ENCODE measurements around the gene N4BP2.

N4BP2 gene

DNA sequence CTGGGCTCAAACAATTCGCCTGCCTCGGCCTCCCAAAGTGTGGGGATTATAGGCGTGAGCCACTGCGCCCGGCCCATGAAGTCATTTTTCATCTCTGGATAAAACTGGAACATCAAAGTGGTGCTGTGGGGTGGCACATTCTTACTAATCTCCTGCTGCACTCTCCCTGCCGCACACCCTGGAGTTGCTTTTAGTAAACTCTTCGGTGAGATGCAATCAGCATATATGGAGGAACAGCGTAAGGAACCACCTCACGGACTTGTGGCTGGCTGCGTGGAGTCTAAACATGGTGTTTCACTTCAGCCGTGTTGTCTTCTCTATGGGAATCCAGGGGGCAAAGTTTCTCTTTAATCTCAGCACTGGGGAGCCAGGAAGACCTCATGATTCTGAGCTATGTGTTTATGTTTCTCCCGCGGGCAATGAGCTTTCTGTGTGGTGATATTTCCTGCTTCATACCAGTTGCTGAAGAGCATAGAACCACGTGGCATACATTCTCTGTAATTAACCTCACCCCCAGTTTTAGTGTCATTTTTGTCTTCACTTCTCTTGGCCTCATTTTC is 138.0 kb downstream of the N4BP2 start:
- no peak for DNase-seq

DNA sequence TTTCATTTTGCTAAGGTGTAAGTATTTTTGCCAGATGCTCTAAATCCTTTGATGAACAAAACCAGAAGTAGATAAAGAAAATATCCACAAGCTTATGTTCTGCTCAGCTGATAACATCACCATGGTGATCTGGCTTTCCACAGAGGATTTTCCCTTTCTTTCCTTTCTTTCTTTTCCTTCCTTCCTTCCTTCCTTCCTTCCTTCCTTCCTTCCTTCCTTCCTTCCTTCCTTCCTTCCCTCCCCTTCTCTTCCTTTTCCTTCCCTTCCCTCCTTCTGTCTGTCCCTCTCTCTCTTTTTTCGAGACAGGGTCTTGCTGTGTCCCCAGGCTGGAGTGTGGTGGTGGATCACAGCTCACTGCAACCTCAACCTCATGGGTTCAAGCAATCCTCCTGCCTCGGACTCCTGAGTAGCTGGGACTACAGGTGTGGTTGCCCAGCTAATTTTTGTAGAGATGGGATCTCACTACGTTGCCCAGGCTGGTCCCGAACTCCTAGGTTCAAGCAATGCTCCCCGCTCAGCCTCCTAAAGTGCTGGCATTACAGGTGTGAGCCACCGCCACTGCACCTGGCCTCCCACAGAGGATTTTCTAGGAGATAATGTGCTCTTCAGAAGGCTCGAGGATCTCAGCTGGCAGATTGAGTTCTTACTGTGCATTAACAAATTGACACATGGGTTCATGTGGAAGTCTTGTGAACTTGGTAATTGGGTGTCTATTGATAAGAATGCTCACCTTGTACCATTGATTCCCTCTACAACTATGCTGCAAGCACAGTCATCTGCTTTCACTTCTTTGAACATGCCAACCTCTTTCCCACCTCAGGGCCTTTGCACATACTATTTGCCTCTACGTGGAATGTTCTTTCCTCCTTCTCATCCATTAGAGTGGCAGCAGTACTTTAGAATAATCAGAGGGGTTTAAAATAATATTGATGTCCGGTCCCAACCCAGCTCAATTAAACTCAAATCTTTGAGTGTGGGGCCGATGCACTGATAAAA is 138.8 kb downstream of the N4BP2 start:
- DNase-seq = no peak

DNA sequence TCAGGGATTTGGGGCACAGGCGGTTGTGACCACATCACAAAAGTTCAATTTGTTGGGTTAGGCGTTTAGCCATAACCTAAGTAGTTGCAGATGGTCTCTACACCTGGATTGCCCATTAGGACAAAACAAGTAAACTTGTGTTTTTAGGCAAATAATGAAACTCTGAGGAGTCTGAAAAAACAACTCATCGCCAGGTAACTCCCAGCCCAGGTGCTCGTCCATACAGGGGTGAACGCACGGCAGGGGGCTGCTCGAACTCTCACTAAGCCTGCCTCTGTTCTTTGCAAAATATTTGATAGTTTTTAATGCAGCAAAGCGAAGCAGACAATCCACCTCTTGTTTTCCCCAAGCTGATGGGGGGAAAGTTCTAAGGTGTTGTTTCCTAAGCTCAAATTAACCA is 139.6 kb downstream of the N4BP2 start:
- no peak for DNase-seq

DNA sequence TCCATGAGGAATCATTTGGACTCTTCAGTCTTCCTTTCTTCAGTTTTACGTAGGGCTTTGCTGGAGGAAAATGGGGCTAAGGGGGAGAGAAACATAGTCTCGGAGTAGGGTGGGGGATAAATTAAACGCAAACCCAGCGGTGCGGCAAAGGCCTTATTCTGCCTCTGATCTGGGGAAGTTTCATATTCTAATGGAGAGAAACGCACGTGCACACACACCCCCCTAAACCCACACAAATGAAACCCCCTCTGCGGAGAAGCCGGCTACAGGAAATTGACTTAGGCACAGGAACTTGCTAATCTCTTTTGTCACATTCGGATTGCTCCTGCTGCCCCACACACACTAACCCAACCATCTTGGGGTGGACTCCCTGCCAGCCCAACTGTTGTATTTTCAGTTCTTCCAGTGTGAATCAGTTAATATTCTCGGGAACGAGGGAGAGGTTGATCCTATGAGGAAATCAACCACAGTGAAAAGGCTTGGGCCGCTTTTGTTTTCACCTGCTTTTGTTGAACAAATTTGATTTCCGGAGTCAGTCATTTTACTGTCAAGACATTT is 140.2 kb downstream of the N4BP2 start, which contains the start of gene RHOH:
Gene RHOH, plus strand, starts transcription at position 308 of the 558 bp plus-strand sequence. CDS start 46,356 bp downstream, outside the sequence.
- DNase-seq = peak; percentile 60

DNA sequence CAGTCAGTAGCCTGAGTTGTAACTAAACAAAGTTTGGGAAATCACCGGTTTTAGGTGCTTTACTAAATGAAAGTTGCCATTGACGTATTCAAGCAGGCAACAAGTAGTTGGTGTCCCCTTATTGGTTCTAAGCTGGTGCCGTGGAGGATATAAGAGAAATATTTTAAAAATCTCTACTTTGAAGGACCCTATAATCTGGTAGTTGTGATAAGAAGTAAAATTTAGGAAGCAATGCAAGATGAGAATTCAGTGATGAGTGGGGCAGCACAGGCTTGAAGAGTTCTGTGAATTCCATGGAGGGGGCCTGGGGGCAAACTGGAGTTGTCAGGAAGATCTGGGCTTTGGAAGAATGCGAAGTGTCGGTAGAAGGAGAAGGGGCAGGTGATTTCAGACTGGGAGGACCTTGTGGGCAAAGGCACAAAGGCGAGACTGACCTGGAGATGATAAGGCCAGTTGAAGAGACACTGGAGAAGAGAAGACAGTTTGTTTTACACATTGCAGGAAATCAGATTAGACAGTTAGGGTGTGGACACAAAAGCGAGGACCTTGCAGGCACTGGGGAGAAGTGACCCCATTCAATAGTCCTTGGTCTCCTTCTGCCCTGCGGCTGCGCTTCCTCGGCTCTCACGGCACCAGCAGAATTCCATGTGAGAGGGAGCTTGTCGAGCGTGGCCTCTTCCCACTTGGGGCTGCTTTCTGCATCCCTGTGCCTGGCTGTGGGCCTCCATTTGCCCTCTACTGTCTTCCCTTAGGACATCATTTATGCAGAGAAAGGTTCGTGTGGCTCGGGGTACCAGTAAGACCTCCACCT is 141.4 kb downstream of the N4BP2 start:
- DNase-seq = no peak

DNA sequence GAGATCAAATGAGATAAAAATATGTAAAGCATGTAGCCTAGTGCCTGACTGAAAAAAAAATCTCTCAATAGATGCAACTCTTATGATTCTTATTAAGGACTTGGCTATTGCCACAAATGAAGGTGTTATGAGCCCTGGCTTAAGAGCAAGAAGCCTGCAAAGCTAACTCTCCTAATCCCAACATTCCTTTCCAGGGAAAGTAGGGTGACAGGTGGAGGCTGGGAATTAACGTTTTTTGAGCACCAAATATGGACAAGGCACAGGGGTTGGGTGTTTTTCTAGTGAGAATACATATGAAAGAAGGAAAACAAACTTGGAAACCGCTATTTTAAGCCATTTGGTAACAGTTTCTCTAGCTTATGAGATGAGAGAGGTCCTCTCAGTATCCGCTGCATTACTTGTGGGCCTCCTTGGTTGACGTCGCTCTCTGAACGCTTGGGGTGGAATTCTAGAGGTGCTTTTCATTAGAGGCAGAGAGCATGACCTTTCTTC is 142.6 kb downstream of the N4BP2 start:
- no peak for DNase-seq

DNA sequence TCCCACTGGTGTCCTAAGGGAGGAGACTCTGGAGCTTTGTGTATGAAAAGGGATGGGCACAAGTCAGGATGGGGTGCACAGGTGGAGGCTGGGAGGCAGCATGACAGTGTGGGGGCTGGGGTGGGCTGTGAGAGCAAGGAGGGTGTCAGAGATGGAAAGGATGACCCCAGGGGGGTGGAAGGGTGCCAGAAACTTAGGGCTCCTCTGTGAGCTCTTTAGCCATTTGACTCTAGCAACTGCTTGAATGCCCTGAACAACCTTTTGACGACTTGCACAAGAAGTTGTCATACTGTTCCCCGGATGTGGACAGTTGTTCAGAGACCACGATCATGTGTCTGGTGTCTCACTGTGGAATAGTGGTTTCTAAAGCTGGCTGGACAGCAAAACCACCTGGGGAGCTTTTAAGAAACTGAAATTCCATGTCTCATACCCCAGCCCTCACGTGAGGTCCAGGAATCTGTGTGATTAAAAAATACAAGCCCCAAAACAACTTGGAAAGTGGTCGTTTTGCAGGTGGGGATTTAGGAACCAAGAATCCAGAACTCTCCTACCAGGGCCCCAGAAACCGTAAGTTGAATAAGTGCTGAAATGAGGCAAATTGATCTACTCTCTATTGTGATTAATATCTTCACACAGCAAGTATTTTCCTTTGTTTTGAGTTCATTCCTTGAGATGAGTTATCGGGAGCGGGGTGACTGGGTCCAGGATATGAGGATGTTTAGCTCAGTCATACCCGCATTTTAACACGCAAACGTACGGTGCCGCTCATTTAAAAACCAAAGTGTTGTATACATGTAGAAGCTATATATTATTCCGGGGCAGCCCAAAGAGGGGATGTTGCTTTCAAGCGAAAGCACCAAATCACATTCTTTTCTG is 143.6 kb downstream of the N4BP2 start:
- DNase-seq = no peak

DNA sequence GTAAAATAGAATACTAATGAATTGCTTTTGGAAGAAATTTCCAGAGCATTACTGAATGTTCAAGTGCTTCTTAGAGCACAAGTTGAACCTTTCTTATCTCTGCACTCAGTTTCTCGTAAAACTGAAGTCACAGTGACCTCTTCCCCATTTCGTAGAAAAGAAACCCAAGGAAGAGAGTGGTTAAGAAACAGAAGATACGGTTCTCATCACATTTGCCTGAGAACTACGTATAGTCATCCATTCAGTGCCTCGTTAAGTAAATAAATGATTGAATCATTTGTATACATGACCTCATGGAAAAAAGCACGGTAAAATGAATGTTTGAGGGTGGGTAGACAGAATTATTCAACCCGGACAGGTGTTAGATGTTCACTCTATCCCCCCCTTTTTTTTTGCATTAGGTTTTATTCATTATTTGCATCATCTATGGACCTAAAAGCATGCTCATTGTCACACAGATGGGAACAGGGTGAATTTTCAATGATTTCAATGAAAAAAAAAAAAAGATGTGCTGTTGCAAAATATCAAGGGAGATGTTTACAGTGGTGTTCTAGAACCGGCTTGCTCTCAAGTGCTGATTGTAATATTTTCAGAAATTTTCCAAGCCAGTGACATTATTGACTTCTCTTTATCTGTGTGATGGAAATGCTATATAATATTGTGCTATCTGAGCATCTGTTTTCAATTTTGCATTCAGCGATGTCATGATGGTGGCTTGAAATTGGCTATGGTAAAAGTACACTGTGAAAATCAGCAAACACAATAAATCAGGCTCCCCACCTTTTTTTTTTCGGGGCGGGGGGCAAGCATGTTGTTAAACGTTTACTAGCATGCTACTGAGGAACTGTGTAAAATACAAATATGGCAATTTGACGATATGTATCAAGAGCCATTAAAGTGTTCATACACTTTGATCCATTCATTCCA is 144.5 kb downstream of the N4BP2 start:
- no peak for DNase-seq

DNA sequence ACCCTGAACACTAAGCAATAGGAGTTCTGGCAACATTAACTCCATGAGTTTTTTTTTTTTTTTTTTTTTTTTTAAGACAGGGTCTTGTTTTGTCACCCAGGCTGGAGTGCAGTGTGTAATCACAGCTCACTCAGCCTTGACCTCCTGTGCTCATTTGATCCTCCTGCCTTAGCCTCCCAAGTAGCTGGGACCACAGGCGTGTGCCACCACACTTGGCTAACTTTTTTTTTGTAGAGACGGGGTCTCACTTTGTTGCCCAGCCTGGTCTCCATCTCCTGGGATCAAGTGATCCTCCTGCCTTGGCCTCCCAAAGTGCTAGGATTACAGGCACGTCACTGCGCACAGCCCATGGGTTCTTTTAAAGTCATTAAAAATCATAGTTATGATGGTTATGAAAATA is 145.2 kb downstream of the N4BP2 start:
- no peak for DNase-seq

DNA sequence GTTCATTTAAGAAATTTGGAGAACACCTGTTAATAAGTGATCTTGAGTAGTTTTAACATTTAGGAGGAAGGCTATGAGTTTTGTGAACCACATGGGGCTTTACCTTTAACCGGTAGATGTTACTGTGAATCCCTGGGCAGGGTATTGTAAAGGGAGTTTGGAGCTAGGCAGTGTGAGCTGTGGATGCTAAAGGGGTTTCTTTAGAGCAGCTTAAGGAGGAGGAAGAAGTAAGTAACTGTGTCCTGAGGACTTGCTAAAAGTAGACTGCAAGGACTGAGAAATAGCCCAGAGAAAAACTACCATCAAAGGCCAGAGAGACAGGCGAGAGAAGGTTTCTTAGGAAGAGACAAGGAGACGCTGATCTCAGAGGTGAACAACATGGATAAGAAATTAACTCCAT is 145.8 kb downstream of the N4BP2 start:
- DNase-seq = no peak

DNA sequence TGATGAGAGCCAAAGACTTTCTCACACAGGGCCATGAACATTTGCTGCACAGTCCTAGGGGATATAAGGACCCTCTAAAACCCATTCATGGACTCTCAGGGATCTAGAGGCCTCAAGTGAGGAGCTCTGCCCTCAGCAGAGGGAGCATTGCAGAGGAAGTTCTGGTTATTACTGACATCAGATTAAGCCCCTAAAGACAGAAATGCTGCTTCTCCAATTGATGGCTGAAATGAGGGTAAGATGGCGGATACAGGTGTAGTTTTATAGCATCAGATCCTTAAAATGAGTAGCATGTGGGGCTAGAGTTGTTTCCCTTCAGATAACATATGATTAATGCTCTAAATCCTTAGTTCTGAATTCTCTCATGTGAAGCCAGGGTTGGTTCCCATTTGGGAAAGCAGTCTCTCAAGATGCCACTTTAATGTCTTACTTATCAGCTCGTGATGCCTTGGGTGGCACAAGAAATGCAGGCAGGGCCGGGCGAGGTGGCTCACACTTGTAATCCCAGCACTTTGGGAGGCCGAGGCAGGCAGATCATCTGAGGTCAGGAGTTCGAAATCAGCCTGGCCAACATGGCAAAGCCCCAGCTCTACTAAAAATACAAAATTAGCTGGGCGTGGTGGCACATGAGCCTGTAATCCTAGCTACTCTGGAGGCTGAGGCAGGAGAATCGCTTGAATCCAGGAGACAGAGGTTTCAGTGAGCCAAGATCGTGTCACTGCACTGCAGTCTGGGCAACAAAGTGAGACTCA is 148.0 kb downstream of the N4BP2 start:
- DNase-seq = no peak

DNA sequence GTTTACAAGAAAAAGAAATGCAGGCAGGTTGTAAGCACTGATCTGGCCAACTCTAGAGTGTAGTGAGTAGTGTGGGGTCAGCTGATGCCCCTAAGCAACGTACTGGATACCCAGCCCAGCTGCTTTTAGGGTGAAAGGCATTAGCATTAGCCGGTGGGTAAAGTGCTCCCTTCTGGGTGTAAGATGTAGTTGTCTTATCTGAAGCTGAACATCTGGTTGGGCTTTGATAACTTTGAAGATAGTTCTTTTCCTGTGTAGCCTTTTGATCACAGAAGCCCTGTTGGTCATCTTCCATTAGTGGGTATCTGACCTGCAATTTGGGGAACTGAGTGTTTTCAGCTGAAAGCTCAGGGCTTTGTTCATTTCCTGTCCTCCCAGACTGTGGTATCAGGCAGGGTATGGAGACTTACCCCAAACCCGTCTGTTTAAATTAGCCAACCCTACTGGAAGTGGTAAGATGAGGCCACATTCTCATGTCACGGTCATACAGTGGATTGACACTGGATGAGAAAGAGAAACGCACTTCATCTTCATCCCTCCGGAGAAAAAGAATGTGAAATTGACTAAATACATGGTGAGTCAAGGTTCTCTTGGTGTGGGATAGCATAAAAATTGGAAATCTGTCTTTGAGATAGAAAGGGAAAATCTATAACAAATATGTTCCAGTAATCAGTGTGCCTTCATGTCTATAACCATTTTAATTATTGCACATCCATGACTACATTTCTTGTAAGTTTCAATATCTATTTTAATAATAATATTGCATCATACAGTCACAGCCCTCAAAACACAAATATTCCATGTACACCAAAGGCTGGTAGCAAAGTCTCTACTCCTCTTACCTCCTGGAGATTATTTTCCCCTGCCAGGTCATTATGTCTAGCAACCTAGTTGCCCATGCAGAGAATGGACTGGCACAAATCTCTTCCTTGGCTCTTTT is 148.9 kb downstream of the N4BP2 start:
- no peak for DNase-seq

DNA sequence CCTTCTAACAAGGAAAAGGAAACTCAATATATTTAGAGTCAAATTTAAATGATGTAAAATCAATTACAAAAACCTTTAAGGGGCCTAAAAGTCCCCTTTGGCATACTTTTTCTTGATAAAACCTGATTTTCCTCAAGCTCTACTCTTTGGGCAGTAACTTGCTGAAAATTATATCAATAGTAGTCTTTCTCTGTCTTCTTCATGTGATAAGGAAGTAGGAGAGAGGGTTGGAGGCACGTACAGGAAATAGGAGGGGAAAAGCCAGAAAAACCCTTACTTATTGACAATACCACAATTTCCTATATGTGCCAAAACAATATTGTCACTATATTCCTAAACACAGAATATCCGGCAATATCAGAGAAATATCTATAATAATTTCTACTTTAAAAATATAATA is 149.8 kb downstream of the N4BP2 start:
- DNase-seq = no peak
